Astrocyte (in vitro differentiated cells and primary cell): ENCODE measurements around the gene ADCK1. TPM values are rescaled to one million over a fixed set of nuclear protein-coding genes. Genes with fewer than 3 reads are reported as not detected.

ENCODE experiments used
- DNase-seq: peaks from one replicate; pipeline ENCODE4 v3.0.0-alpha.2; 2010; ENCODE audit warnings: low read depth
- FAIRE-seq: peaks from 2 replicates; lab custom pipeline; 2011; peaks lifted over from hg19 to GRCh38; lab: Jason Lieb, UNC
- H2AFZ ChIP-seq: 2 replicates; pipeline ENCODE4 v1.6.0; 2012; ENCODE audit warnings: low read depth, low read length, inconsistent platforms
- H3K27ac ChIP-seq: 2 replicates; pipeline ENCODE4 v1.5.1; 2011; ENCODE audit warnings: low read depth, low read length, inconsistent platforms
- H3K27me3 ChIP-seq: 2 replicates; pipeline ENCODE4 v1.6.0; 2011; ENCODE audit warnings: low read length, inconsistent platforms; ENCODE audit not compliant: insufficient read depth
- H3K36me3 ChIP-seq: 2 replicates; pipeline ENCODE4 v1.5.1; 2011; ENCODE audit warnings: low read length, inconsistent platforms; ENCODE audit not compliant: insufficient read depth
- H3K4me1 ChIP-seq: 2 replicates; pipeline ENCODE4 v1.5.1; 2011; ENCODE audit warnings: low read length, inconsistent platforms; ENCODE audit not compliant: insufficient read depth
- H3K4me2 ChIP-seq: 2 replicates; pipeline ENCODE4 v1.6.0; 2012; ENCODE audit warnings: low read length, inconsistent platforms
- H3K4me3 ChIP-seq: 2 replicates; pipeline ENCODE4 v1.5.1; 2011; ENCODE audit warnings: low read depth, mild to moderate bottlenecking, low read length, inconsistent platforms; ENCODE audit not compliant: insufficient read depth
- H3K79me2 ChIP-seq: 2 replicates; pipeline ENCODE4 v1.6.0; 2012; ENCODE audit warnings: mild to moderate bottlenecking, low read length, inconsistent platforms; ENCODE audit not compliant: insufficient read depth
- H3K9ac ChIP-seq: 2 replicates; pipeline ENCODE4 v1.6.0; 2012; ENCODE audit warnings: mild to moderate bottlenecking, low read length, inconsistent platforms
- H3K9me3 ChIP-seq: 2 replicates; pipeline ENCODE4 v1.5.1; 2012; ENCODE audit warnings: low read depth, mild to moderate bottlenecking, low read length, inconsistent platforms; ENCODE audit not compliant: insufficient read depth
- H4K20me1 ChIP-seq: 2 replicates; pipeline ENCODE4 v1.6.0; 2012; ENCODE audit warnings: low read length, inconsistent platforms; ENCODE audit not compliant: insufficient read depth
- H3K27ac Mint-ChIP-seq: one replicate; pipeline ENCODE4 v1.8.0; 2021; ENCODE audit warnings: mild to moderate bottlenecking, mixed read lengths; ENCODE audit not compliant: unreplicated experiment
- H3K27me3 Mint-ChIP-seq: one replicate; pipeline ENCODE4 v1.8.0; 2021; ENCODE audit warnings: low read depth, mixed read lengths; ENCODE audit not compliant: unreplicated experiment
- H3K36me3 Mint-ChIP-seq: one replicate; pipeline ENCODE4 v1.8.0; 2021; ENCODE audit warnings: low read depth, mixed read lengths; ENCODE audit not compliant: unreplicated experiment
- H3K4me1 Mint-ChIP-seq: one replicate; pipeline ENCODE4 v1.8.0; 2021; ENCODE audit warnings: low read depth, mixed read lengths; ENCODE audit not compliant: unreplicated experiment
- H3K4me3 Mint-ChIP-seq: one replicate; pipeline ENCODE4 v1.8.0; 2021; ENCODE audit warnings: mild to moderate bottlenecking, moderate library complexity, mixed read lengths; ENCODE audit not compliant: unreplicated experiment
- H3K9me3 Mint-ChIP-seq: one replicate; pipeline ENCODE4 v1.8.0; 2021; ENCODE audit warnings: mild to moderate bottlenecking, mixed read lengths; ENCODE audit not compliant: unreplicated experiment
- CTCF ChIP-seq: IDR thresholded peaks from 2 replicates; pipeline ENCODE4 v1.5.1; 2011; ENCODE audit warnings: low read depth, mild to moderate bottlenecking, inconsistent platforms, low read length, moderate library complexity; ENCODE audit not compliant: insufficient read depth
- EZH2 ChIP-seq: IDR thresholded peaks from 2 replicates; pipeline ENCODE4 v1.6.1; 2012; ENCODE audit warnings: mild to moderate bottlenecking, low read length, inconsistent platforms; ENCODE audit not compliant: insufficient read depth
- total RNA-seq: library from RNA; stranded (reverse); gene quantifications from 2 replicates; pipeline ENCODE4 v1.2.1, GENCODE V29; 2021

Gene ADCK1
- total RNA-seq, 1 donor from 2014 or later = 5.8 TPM

GRCh38 chr14:77859934-77860570 lies 60.1 kb downstream of the ADCK1 start:
- Histone ChIP-seq H3K27ac (no peak overlapping the region), H3K9ac (no peak overlapping the region), H3K27me3 (no peaks in the 10 kb centered on the region), H3K4me2 (no peak overlapping the region), H3K79me2 (no peaks in the 10 kb centered on the region), H3K36me3 (no peaks in the 10 kb centered on the region), H3K4me1 (no peaks in the 10 kb centered on the region), H4K20me1 (peaks cover 4% of the 10 kb centered on the region), H3K9me3 (no peaks in the 10 kb centered on the region), H3K4me3 (no peak overlapping the region), H2AFZ (no peak overlapping the region)
- Mint-ChIP-seq H3K9me3 (peaks cover 4% of the 10 kb centered on the region), H3K27ac (no peak overlapping the region), H3K4me1 (peaks cover 5% of the 10 kb centered on the region), H3K4me3 (no peak overlapping the region), H3K36me3 (no peaks in the 10 kb centered on the region), H3K27me3 (no peaks in the 10 kb centered on the region)
- FAIRE-seq (no peak), DNase-seq (no peak)
- TF ChIP-seq CTCF = no peak
- TF ChIP-seq EZH2 = no peak

- Histone ChIP-seq H3K4me3 (no peak overlapping the region), H3K9me3 (no peaks in the 10 kb centered on the region), H3K9ac (no peak overlapping the region), H4K20me1 (peaks cover 4% of the 10 kb centered on the region), H2AFZ (no peak overlapping the region), H3K4me1 (no peaks in the 10 kb centered on the region), H3K27ac (no peak overlapping the region), H3K79me2 (no peaks in the 10 kb centered on the region), H3K4me2 (no peak overlapping the region), H3K27me3 (no peaks in the 10 kb centered on the region), H3K36me3 (no peaks in the 10 kb centered on the region)
- Mint-ChIP-seq H3K4me1 (peaks cover 5% of the 10 kb centered on the region), H3K4me3 (no peak overlapping the region), H3K27me3 (no peaks in the 10 kb centered on the region), H3K27ac (no peak overlapping the region), H3K36me3 (peaks cover under 1% of the 10 kb centered on the region), H3K9me3 (peaks cover 6% of the 10 kb centered on the region)
- TF ChIP-seq EZH2 (no peak), CTCF (no peak)
- no peak for FAIRE-seq
- no peak for DNase-seq
These were observed 61.3 kb downstream of the ADCK1 start for GRCh38 chr14:77861201-77861600.

GRCh38 chr14:77862154-77862786 lies 62.4 kb downstream of the ADCK1 start:
- peaks cover 3% of the 10 kb centered on the region for H3K36me3 Mint-ChIP-seq
- no peak overlapping the region for H3K27ac ChIP-seq

More at GRCh38 chr14:77862154-77862786, 62.4 kb downstream of the ADCK1 start:
- no peak overlapping the region for H2AFZ ChIP-seq
- H3K4me3 ChIP-seq = no peak overlapping the region
- Mint-ChIP-seq H3K4me1 (peaks cover 5% of the 10 kb centered on the region), H3K27me3 (no peaks in the 10 kb centered on the region), H3K9me3 (peaks cover 6% of the 10 kb centered on the region), H3K27ac (no peak overlapping the region), H3K4me3 (no peak overlapping the region)
- no peak overlapping the region for H3K4me2 ChIP-seq
- no peaks in the 10 kb centered on the region for H3K4me1 ChIP-seq
- H3K9ac ChIP-seq = no peak overlapping the region
- FAIRE-seq (no peak), DNase-seq (peak; percentile 22)
- H3K36me3 ChIP-seq = no peaks in the 10 kb centered on the region
- H3K79me2 ChIP-seq = no peaks in the 10 kb centered on the region
- H3K27me3 ChIP-seq = no peaks in the 10 kb centered on the region
- H4K20me1 ChIP-seq = peaks cover 4% of the 10 kb centered on the region
- peak; percentile 89 for TF ChIP-seq CTCF
- no peak for TF ChIP-seq EZH2
- H3K9me3 ChIP-seq = no peaks in the 10 kb centered on the region
